Tibial nerve (tissue), 4 donors: Measurements from ENCODE around the gene UGT1A1. TPM values are rescaled to one million over a fixed set of nuclear protein-coding genes. Genes with fewer than 3 reads are reported as not detected.
"Not testable (repeated sequence)": the region's sequence is repeated elsewhere in the genome, so short reads cannot be mapped to it uniquely, and the experiment has no call there.

Experiments
- DNase-seq, 2 donors: peaks; one replicate each; pipeline ENCODE4 v3.0.0-alpha.2; 2019; ENCODE audit warnings: low spot score in 2 of 2
- H3K27ac ChIP-seq, 4 donors: fragments of 200-600 bp; sonication (generic) in 3 of 4; one replicate each; pipeline ENCODE4 v1.5.1; 2017 to 2019; ENCODE audit warnings: mild to moderate bottlenecking in 1 of 4
- H3K27me3 ChIP-seq, 2 donors: fragments of 200-600 bp; sonication (generic) in 1 of 2; one replicate each; pipeline versions ENCODE4 v1.5.1 to v1.6.0; 2017 to 2019
- H3K36me3 ChIP-seq, 3 donors: fragments of 200-600 bp; sonication (generic); one replicate each; pipeline ENCODE4 v1.5.1; 2018 to 2019
- H3K4me1 ChIP-seq, 4 donors: fragments of 200-600 bp; sonication (generic) in 3 of 4; one replicate each; pipeline ENCODE4 v1.5.1; 2017 to 2019
- H3K4me3 ChIP-seq, 4 donors: fragments of 200-600 bp; sonication (generic) in 3 of 4; one replicate each; pipeline ENCODE4 v1.5.1; 2017 to 2019; ENCODE audit warnings: mild to moderate bottlenecking in 1 of 4, moderate library complexity in 1 of 4
- H3K9me3 ChIP-seq, 4 donors: fragments of 200-600 bp; sonication (generic) in 3 of 4; one replicate each; pipeline ENCODE4 v1.5.1; 2017 to 2019
- CTCF ChIP-seq, 5 experiments: fragments of 200-600 bp in 3 of 5; fragments of 450-650 bp in 2 of 5; sonication (generic) in 3 of 5; IDR thresholded peaks; one replicate each; pipeline ENCODE4 v1.5.1; 2016 to 2019; ENCODE audit warnings: antibody characterized with exemption in 5 of 5, mild to moderate bottlenecking in 3 of 5, moderate library complexity in 2 of 5
- EP300 ChIP-seq, 2 donors: sonication (generic); formaldehyde crosslinking; IDR thresholded peaks; one replicate each; pipeline ENCODE4 v1.6.1; 2017; ENCODE audit warnings: antibody characterized with exemption in 2 of 2, mild to moderate bottlenecking in 1 of 2
- POLR2A ChIP-seq, 2 donors: fragments of 450-650 bp; IDR thresholded peaks; one replicate each; pipeline ENCODE4 v1.6.1; 2017; ENCODE audit warnings: antibody characterized with exemption in 2 of 2, mild to moderate bottlenecking in 2 of 2, moderate library complexity in 2 of 2
- WGBS, 2 donors: methylation state at CpG; one replicate each; pipeline ENCODE4 v1.1.5; 2018; 5-methylcytosine and 5-hydroxymethylcytosine counted together
- total RNA-seq, 4 donors: library from RNA; depleted of rRNA; stranded (reverse); fragments of >200 nt; gene quantifications; one replicate each; pipeline ENCODE4 v1.1.0, GENCODE V29; 2016

Gene UGT1A1
- total RNA-seq, 4 donors from 2014 or later: not detected

- TF ChIP-seq EP300 (IDR thresholded peaks at IDR 0.05): no peak
- no peak for TF ChIP-seq POLR2A (IDR thresholded peaks at IDR 0.05)
- no peak for TF ChIP-seq CTCF (IDR thresholded peaks at IDR 0.05)
- H3K27me3 ChIP-seq: no peaks in the 10 kb centered on the region
These were observed 13.4 kb upstream of the UGT1A1 start for GRCh38 chr2:233746475-233747282.

GRCh38 chr2:233747283-233747544 lies 12.9 kb upstream of the UGT1A1 start:
- WGBS, 2 donors: 92 to 97% methylated on average over 6 of the region's 6 CpGs
- DNase-seq: no peak
- no peaks in the 10 kb centered on the region for H3K4me1 ChIP-seq

More at GRCh38 chr2:233746475-233747282, 13.4 kb upstream of the UGT1A1 start:
- no peak for DNase-seq
- 73 to 78% methylated on average over 10 of the region's 10 CpGs for WGBS, 2 donors
- no peaks in the 10 kb centered on the region for H3K36me3 ChIP-seq
- H3K4me1 ChIP-seq: no peaks in the 10 kb centered on the region
- H3K9me3 ChIP-seq: peaks cover 0 to 11% (median 1%) of the 10 kb centered on the region in 4 donors
- H3K27ac ChIP-seq: no peak overlapping the region
- no peak overlapping the region for H3K4me3 ChIP-seq

GRCh38 chr2:233750689-233751088 lies 9.4 kb upstream of the UGT1A1 start:
- not testable (repeated sequence) for H3K27me3 ChIP-seq, H3K4me3 ChIP-seq, DNase-seq, H3K4me1 ChIP-seq, H3K36me3 ChIP-seq, H3K27ac ChIP-seq
- H3K9me3 ChIP-seq: peaks cover 0 to 11% (median 1%) of the 10 kb centered on the region in 4 donors
- WGBS, 2 donors: 82 to 86% methylated on average over 2 of the region's 2 CpGs

More at GRCh38 chr2:233747283-233747544, 12.9 kb upstream of the UGT1A1 start:
- no peaks in the 10 kb centered on the region for H3K27me3 ChIP-seq
- no peak overlapping the region for H3K27ac ChIP-seq
- TF ChIP-seq EP300 (IDR thresholded peaks at IDR 0.05): no peak
- peaks cover 0 to 11% (median 1%) of the 10 kb centered on the region in 4 donors for H3K9me3 ChIP-seq
- no peak overlapping the region for H3K4me3 ChIP-seq
- no peaks in the 10 kb centered on the region for H3K36me3 ChIP-seq

GRCh38 chr2:233751212-233752009 lies 8.7 kb upstream of the UGT1A1 start:
- 78 to 80% methylated on average over 2 of the region's 2 CpGs for WGBS, 2 donors

GRCh38 chr2:233754872-233755611 lies 5.0 kb upstream of the UGT1A1 start:
- H3K4me1 ChIP-seq: no peaks in the 10 kb centered on the region
- H3K9me3 ChIP-seq: peaks cover 0 to 11% (median 1%) of the 10 kb centered on the region in 4 donors
- H3K4me3 ChIP-seq: no peak overlapping the region
- no peaks in the 10 kb centered on the region for H3K36me3 ChIP-seq
- H3K27me3 ChIP-seq: no peaks in the 10 kb centered on the region
- no peak overlapping the region for H3K27ac ChIP-seq
- WGBS, 2 donors: 95% methylated on average over 38 to 44 of the region's 44 CpGs
- no peak for DNase-seq
- TF ChIP-seq CTCF (IDR thresholded peaks at IDR 0.05): no peak
- TF ChIP-seq EP300 (IDR thresholded peaks at IDR 0.05): no peak
- no peak for TF ChIP-seq POLR2A (IDR thresholded peaks at IDR 0.05)

More at GRCh38 chr2:233751212-233752009, 8.7 kb upstream of the UGT1A1 start:
- H3K4me3 ChIP-seq, H3K4me1 ChIP-seq, H3K36me3 ChIP-seq, DNase-seq, H3K27me3 ChIP-seq, H3K27ac ChIP-seq: not testable (repeated sequence)
- H3K9me3 ChIP-seq: peaks cover 0 to 11% (median 1%) of the 10 kb centered on the region in 4 donors

GRCh38 chr2:233756429-233757081 lies 3.5 kb upstream of the UGT1A1 start:
- Histone ChIP-seq H3K27ac (no peak overlapping the region), H3K36me3 (no peaks in the 10 kb centered on the region), H3K4me1 (no peaks in the 10 kb centered on the region), H3K4me3 (no peak overlapping the region), H3K9me3 (no peaks in the 10 kb centered on the region), H3K27me3 (no peaks in the 10 kb centered on the region)
- no peak for DNase-seq
- 78% methylated on average over 7 of the region's 7 CpGs for WGBS, 2 donors
- TF ChIP-seq EP300 (IDR thresholded peaks at IDR 0.05) (no peak), POLR2A (IDR thresholded peaks at IDR 0.05) (no peak)
